T-cell (primary cell): Measurements from ENCODE around the gene GLCE. TPM values are rescaled to one million over a fixed set of nuclear protein-coding genes. Genes with fewer than 3 reads are reported as not detected.

Source experiments
- ATAC-seq, 4 experiments: fragments of 200-7000 bp in 3 of 4; fragments of 150-1000 bp in 1 of 4; cut with Tn5 transposase; replicated peaks in 1 of 4; 1 replicate in 3 of 4; 2 replicates in 1 of 4; pipeline ENCODE4 v1.10.0; 2021; ENCODE audit warnings: moderate library complexity in 3 of 4, mild to moderate bottlenecking in 2 of 4, moderate number of reproducible peaks in 1 of 4
- CTCF ChIA-PET, 2 donors: fragments of 300-600 bp; sonication (Branson Sonifier 250); formaldehyde crosslinking; loops; one replicate each; lab custom pipeline; 2022; ENCODE audit warnings: antibody characterized with exemption in 2 of 2; lab: Charles Lee
- POLR2A ChIA-PET, 2 donors: fragments of 300-600 bp; sonication (Branson Sonifier 250); formaldehyde crosslinking; loops; one replicate each; lab custom pipeline; 2022; ENCODE audit warnings: antibody characterized with exemption in 2 of 2; lab: Charles Lee
- DNase-seq, 35 experiments: peaks; one replicate each; pipeline versions ENCODE4 v3.0.0 to v3.0.0-alpha.2; 2013 to 2023
- H3K27ac ChIP-seq: one replicate; pipeline ENCODE4 v1.5.1; 2013; ENCODE audit warnings: low read length
- H3K27me3 ChIP-seq, 2 experiments: replicated peaks in 1 of 2; 1 replicate in 1 of 2; 2 replicates in 1 of 2; pipeline versions ENCODE4 v1.6.1 to v1.7.0; 2013; ENCODE audit warnings: low read length in 1 of 2, mixed read lengths in 1 of 2; ENCODE audit not compliant: control insufficient read depth in 2 of 2, insufficient read depth in 2 of 2; ENCODE audit errors: extremely low read depth in 1 of 2
- H3K36me3 ChIP-seq, 2 donors: 1 replicate in 1 of 2; 2 replicates in 1 of 2; pipeline versions ENCODE4 v1.6.1 to v1.7.0; 2013; ENCODE audit warnings: low read length in 1 of 2; ENCODE audit not compliant: control insufficient read depth in 2 of 2, insufficient read depth in 1 of 2; ENCODE audit errors: extremely low read depth in 1 of 2
- H3K4me1 ChIP-seq, 2 experiments: 1 replicate in 1 of 2; 2 replicates in 1 of 2; pipeline versions ENCODE4 v1.6.1 to v1.7.0; 2013; ENCODE audit warnings: low read length in 2 of 2, mixed read lengths in 1 of 2; ENCODE audit not compliant: insufficient read depth in 2 of 2, control insufficient read depth in 1 of 2; ENCODE audit errors: extremely low read depth in 1 of 2
- H3K4me3 ChIP-seq, 2 donors: 1 replicate in 1 of 2; 2 replicates in 1 of 2; pipeline versions ENCODE4 v1.5.1 to v1.7.0; 2013; ENCODE audit warnings: mild to moderate bottlenecking in 2 of 2, low read length in 1 of 2, moderate library complexity in 1 of 2; ENCODE audit not compliant: control insufficient read depth in 1 of 2; ENCODE audit errors: extremely low read depth in 1 of 2
- H3K9me3 ChIP-seq: 2 replicates; pipeline ENCODE4 v1.7.0; 2013
- H3K27ac Mint-ChIP-seq, 2 donors: one replicate each; pipeline ENCODE4 v1.8.0; 2020 to 2021; ENCODE audit warnings: mild to moderate bottlenecking in 2 of 2, mixed read lengths in 2 of 2
- H3K27me3 Mint-ChIP-seq, 2 donors: one replicate each; pipeline ENCODE4 v1.8.0; 2021 to 2022; ENCODE audit warnings: mixed read lengths in 2 of 2
- H3K36me3 Mint-ChIP-seq: one replicate; pipeline ENCODE4 v1.8.0; 2021; ENCODE audit warnings: mixed read lengths
- H3K4me1 Mint-ChIP-seq, 3 donors: one replicate each; pipeline ENCODE4 v1.8.0; 2020 to 2022; ENCODE audit warnings: mixed read lengths in 3 of 3, mild to moderate bottlenecking in 1 of 3
- H3K4me3 Mint-ChIP-seq, 3 donors: one replicate each; pipeline ENCODE4 v1.8.0; 2020 to 2022; ENCODE audit warnings: mild to moderate bottlenecking in 3 of 3, mixed read lengths in 3 of 3, moderate library complexity in 3 of 3
- H3K9me3 Mint-ChIP-seq, 3 donors: one replicate each; pipeline ENCODE4 v1.8.0; 2020 to 2022; ENCODE audit warnings: mixed read lengths in 3 of 3
- WGBS: methylation state at CpG from one replicate; pipeline ENCODE4 v1.1.5; 2013; ENCODE audit warnings: missing lambda C conversion rate; ENCODE audit not compliant: insufficient coverage; 5-methylcytosine and 5-hydroxymethylcytosine counted together
- total RNA-seq, 35 experiments: library from RNA in 6 of 35; stranded (reverse) in 6 of 35; fragments of 120-200 nt in 1 of 35; gene quantifications; one replicate each; pipeline versions ENCODE4 v1.2.1 to v1.2.4 and lab custom pipeline; 2013 to 2026

The GLCE gene
- total RNA-seq, 5 donors from 2014 or later (not counting 1 experiment from before 2014, with no cell fraction given) = 5.1 to 6.6 (median 5.5) TPM

DNA sequence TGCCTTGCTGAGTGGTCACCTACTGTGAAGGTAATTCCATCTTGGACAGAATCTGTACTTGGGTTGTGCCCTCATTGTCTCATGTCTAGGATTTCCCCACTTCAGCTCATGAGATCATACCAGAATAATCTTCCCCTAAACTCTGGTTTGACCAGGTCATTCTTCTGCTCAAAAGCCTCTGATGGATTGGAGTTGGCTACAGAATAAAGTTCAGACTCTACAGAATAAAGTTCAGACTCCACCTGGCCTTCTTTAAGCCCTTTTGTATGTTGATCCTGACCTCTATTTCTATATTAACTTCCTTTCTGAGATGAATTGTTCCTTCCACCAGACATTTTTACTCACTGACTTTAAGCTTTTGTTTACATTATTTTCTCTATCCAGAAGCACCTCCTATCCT is 6.4 kb upstream of the GLCE start:
- H3K36me3 Mint-ChIP-seq = no peaks in the 10 kb centered on the region
- DNase-seq (no peak), ATAC-seq (no peak)
- peaks cover 0 to 10% of the 10 kb centered on the region in 2 experiments for H3K27me3 ChIP-seq
- no peaks in the 10 kb centered on the region for H3K36me3 ChIP-seq
- CTCF ChIA-PET = no interaction called here
- H3K9me3 Mint-ChIP-seq = no peaks in the 10 kb centered on the region
- peaks cover 0 to 2% (median under 1%) of the 10 kb centered on the region in 3 donors for H3K4me1 Mint-ChIP-seq
- no peak overlapping the region for H3K27ac ChIP-seq
- no peaks in the 10 kb centered on the region for H3K9me3 ChIP-seq
- no peak overlapping the region for H3K4me3 Mint-ChIP-seq
- no peaks in the 10 kb centered on the region for H3K4me1 ChIP-seq
- H3K27me3 Mint-ChIP-seq = peaks cover 41 to 57% of the 10 kb centered on the region in 2 donors
- H3K27ac Mint-ChIP-seq = no peak overlapping the region
- H3K4me3 ChIP-seq = no peak overlapping the region
- POLR2A ChIA-PET = no interaction called here

- DNase-seq (no peak), ATAC-seq (no peak)
- H3K27me3 ChIP-seq = peaks cover 0 to 10% of the 10 kb centered on the region in 2 experiments
- H3K36me3 ChIP-seq = no peaks in the 10 kb centered on the region
- H3K9me3 ChIP-seq = no peaks in the 10 kb centered on the region
- H3K4me1 ChIP-seq = no peaks in the 10 kb centered on the region
- Mint-ChIP-seq H3K4me3 (no peak overlapping the region), H3K4me1 (peaks cover 0 to 7% (median 4%) of the 10 kb centered on the region in 3 donors), H3K36me3 (no peaks in the 10 kb centered on the region), H3K27me3 (peaks cover 37 to 51% of the 10 kb centered on the region in 2 donors), H3K9me3 (no peaks in the 10 kb centered on the region), H3K27ac (no peak overlapping the region)
- WGBS = no CpG with 5 or more reads among the region's 4 CpGs
- ChIA-PET CTCF (no interaction called here), POLR2A (no interaction called here)
- no peak overlapping the region for H3K27ac ChIP-seq
- H3K4me3 ChIP-seq = no peak overlapping the region
These were observed 5.8 kb upstream of the GLCE start for GRCh38 chr15:69154684-69155083.

- CTCF ChIA-PET = interaction anchor here in 1 of 2 donors (0.6 kb wide), 1 partner anchor 14 kb away, joined by 4 read pairs; no protein-coding TSS in a partner anchor
- 70% methylated on average over 3 of the region's 6 CpGs for WGBS
These were observed 3.6 kb upstream of the GLCE start for GRCh38 chr15:69156736-69157381.

GRCh38 chr15:69158201-69158842 is 2.1 kb upstream of the GLCE start:
- Mint-ChIP-seq H3K36me3 (no peaks in the 10 kb centered on the region), H3K27ac (no peak overlapping the region), H3K27me3 (peaks cover 19 to 23% of the 10 kb centered on the region in 2 donors), H3K9me3 (no peaks in the 10 kb centered on the region), H3K4me3 (peak overlapping the region in 1 of 3 donors; percentile 21), H3K4me1 (peaks cover 10 to 28% (median 19%) of the 10 kb centered on the region in 3 donors)
- Histone ChIP-seq H3K36me3 (no peaks in the 10 kb centered on the region), H3K4me3 (no peak overlapping the region), H3K27me3 (peaks cover 0 to 10% of the 10 kb centered on the region in 2 experiments), H3K27ac (no peak overlapping the region), H3K4me1 (peaks cover 3 to 11% of the 10 kb centered on the region in 2 experiments), H3K9me3 (no peaks in the 10 kb centered on the region)
- ATAC-seq (no peak), DNase-seq (no peak)
- POLR2A ChIA-PET = no interaction called here
- WGBS = 78% methylated on average over 5 of the region's 6 CpGs
- CTCF ChIA-PET = interaction anchor here in 1 of 2 donors (0.7 kb wide), 1 partner anchor 68 kb away, joined by 5 read pairs; no protein-coding TSS in a partner anchor

More at GRCh38 chr15:69156736-69157381, 3.6 kb upstream of the GLCE start:
- peaks cover 0 to 10% of the 10 kb centered on the region in 2 experiments for H3K27me3 ChIP-seq
- H3K9me3 ChIP-seq = no peaks in the 10 kb centered on the region
- POLR2A ChIA-PET = no interaction called here
- H3K27ac Mint-ChIP-seq = no peak overlapping the region
- H3K4me3 ChIP-seq = no peak overlapping the region
- peaks cover 3 to 10% of the 10 kb centered on the region in 2 experiments for H3K4me1 ChIP-seq
- H3K9me3 Mint-ChIP-seq = no peaks in the 10 kb centered on the region
- H3K36me3 ChIP-seq = no peaks in the 10 kb centered on the region
- DNase-seq = no peak
- H3K36me3 Mint-ChIP-seq = no peaks in the 10 kb centered on the region
- no peak for ATAC-seq
- H3K4me1 Mint-ChIP-seq = peaks cover 6 to 23% (median 13%) of the 10 kb centered on the region in 3 donors
- no peak overlapping the region for H3K27ac ChIP-seq
- H3K4me3 Mint-ChIP-seq = no peak overlapping the region
- peaks cover 24 to 34% of the 10 kb centered on the region in 2 donors for H3K27me3 Mint-ChIP-seq

DNA sequence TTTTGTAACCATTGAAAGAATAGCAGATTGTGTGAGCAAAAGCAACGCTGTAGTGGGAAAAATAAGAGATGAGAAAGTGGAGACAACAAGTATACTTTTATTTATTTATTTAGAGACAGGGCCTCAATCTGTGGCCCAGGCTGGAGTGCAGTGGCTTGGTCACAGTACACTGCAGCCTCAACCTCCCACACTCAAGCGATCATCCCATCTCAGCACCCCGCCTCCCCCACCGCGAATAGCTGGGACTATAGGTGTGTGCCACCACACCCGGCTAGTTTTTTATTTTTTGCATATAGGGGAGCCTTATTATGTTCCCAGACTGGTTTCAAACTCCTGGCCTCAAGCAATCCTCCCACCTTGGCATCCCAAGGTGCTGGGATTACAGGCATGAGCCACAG is 1.6 kb upstream of the GLCE start:
- no peaks in the 10 kb centered on the region for H3K36me3 ChIP-seq
- CTCF ChIA-PET = no interaction called here
- no CpG with 5 or more reads among the region's 6 CpGs for WGBS
- Mint-ChIP-seq H3K4me3 (peak overlapping the region; percentile 96 to 99 (median 96)), H3K4me1 (peaks cover 10 to 28% (median 21%) of the 10 kb centered on the region in 3 donors), H3K27me3 (peaks cover 15 to 19% of the 10 kb centered on the region in 2 donors), H3K36me3 (no peaks in the 10 kb centered on the region), H3K27ac (no peak overlapping the region), H3K9me3 (no peaks in the 10 kb centered on the region)
- ATAC-seq (no peak), DNase-seq (no peak)
- POLR2A ChIA-PET = interaction anchor here in 1 of 2 donors (0.9 kb wide), 1 partner anchor 31 kb away, joined by 5 read pairs; no protein-coding TSS in a partner anchor
- H3K27ac ChIP-seq = no peak overlapping the region
- H3K9me3 ChIP-seq = no peaks in the 10 kb centered on the region
- H3K4me1 ChIP-seq = peaks cover 3 to 11% of the 10 kb centered on the region in 2 experiments
- H3K4me3 ChIP-seq = no peak overlapping the region
- H3K27me3 ChIP-seq = peaks cover 0 to 10% of the 10 kb centered on the region in 2 experiments

DNA sequence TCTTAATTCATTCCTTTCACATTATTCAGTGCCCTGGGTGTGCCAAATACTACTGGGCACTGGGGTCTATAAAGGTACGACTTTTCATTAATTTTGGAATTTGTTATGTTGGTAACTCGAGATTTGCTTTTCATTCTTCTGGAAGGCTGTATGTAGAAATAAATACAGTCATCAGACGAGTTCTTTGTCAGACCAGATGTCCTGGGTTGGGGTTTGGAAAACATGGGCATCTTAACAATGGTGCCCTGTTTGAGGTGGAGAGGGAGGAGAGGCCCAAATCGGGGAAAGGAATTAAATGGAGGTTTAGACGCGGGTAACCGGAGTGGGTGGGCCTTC is 662 bp upstream of the GLCE start:
- WGBS = 31% methylated on average over 7 of the region's 7 CpGs
- ChIA-PET CTCF (interaction anchor here in 1 of 2 donors (0.9 kb wide), 1 partner anchor 11 kb away, joined by 4 read pairs; no protein-coding TSS in a partner anchor), POLR2A (interaction anchor here in 1 of 2 donors (0.8 to 0.9 kb wide), 2 partner anchors 30 to 294 kb away, joined by 5 read pairs; partner anchors contain the start of gene RPLP1)
- H3K9me3 ChIP-seq = no peaks in the 10 kb centered on the region
- peak overlapping the region; percentile 46 for H3K27ac ChIP-seq
- DNase-seq (no peak), ATAC-seq (no peak)
- no peaks in the 10 kb centered on the region for H3K36me3 ChIP-seq
- peak overlapping the region; percentile 82 to 83 for H3K4me3 ChIP-seq
- Mint-ChIP-seq H3K4me3 (peak overlapping the region; percentile 96 to 99 (median 96)), H3K27me3 (peaks cover 7 to 10% of the 10 kb centered on the region in 2 donors), H3K4me1 (peaks cover 10 to 28% (median 21%) of the 10 kb centered on the region in 3 donors), H3K27ac (peak overlapping the region; percentile 55 to 93), H3K9me3 (no peaks in the 10 kb centered on the region), H3K36me3 (no peaks in the 10 kb centered on the region)
- peaks cover 3 to 11% of the 10 kb centered on the region in 2 experiments for H3K4me1 ChIP-seq
- H3K27me3 ChIP-seq = peaks cover 0 to 10% of the 10 kb centered on the region in 2 experiments
